Osteoblast (primary cell): ENCODE measurements around the gene TMEM59. TPM values are rescaled to one million over a fixed set of nuclear protein-coding genes. Genes with fewer than 3 reads are reported as not detected.

Experiments used
- DNase-seq: peaks from one replicate; pipeline ENCODE4 v3.0.0; 2011; ENCODE audit warnings: low spot score, mixed read lengths; ENCODE audit not compliant: insufficient read length; ENCODE audit errors: missing footprints
- H2AFZ ChIP-seq: 2 replicates; pipeline ENCODE4 v1.6.0; 2011; ENCODE audit warnings: mild to moderate bottlenecking, low read length
- H3K27ac ChIP-seq: 2 replicates; pipeline ENCODE4 v1.5.1; 2011; ENCODE audit warnings: mild to moderate bottlenecking, low read depth, low read length, moderate library complexity
- H3K27me3 ChIP-seq: 2 replicates; pipeline ENCODE4 v1.6.0; 2012; ENCODE audit warnings: mild to moderate bottlenecking, control low read depth, inconsistent platforms, low read length, moderate library complexity; ENCODE audit not compliant: insufficient read depth
- H3K36me3 ChIP-seq: 2 replicates; pipeline ENCODE4 v1.5.1; 2011; ENCODE audit warnings: mild to moderate bottlenecking, low read length, control low read depth, moderate library complexity; ENCODE audit not compliant: insufficient read depth
- H3K4me1 ChIP-seq: 2 replicates; pipeline ENCODE4 v1.5.1; 2011; ENCODE audit warnings: mild to moderate bottlenecking, low read length, control low read depth, moderate library complexity; ENCODE audit not compliant: insufficient read depth
- H3K4me2 ChIP-seq: 2 replicates; pipeline ENCODE4 v1.6.0; 2011; ENCODE audit warnings: mild to moderate bottlenecking, low read length; ENCODE audit not compliant: insufficient read depth
- H3K4me3 ChIP-seq: fragments of 200-600 bp; sonication (generic); 3 replicates; pipeline ENCODE4 v1.5.1; 2012; ENCODE audit warnings: mild to moderate bottlenecking, low read length, inconsistent platforms; ENCODE audit not compliant: insufficient read depth
- H3K79me2 ChIP-seq: 2 replicates; pipeline ENCODE4 v1.6.0; 2012; ENCODE audit warnings: mild to moderate bottlenecking, low read length, control low read depth, inconsistent platforms; ENCODE audit not compliant: insufficient read depth
- H3K9me3 ChIP-seq: 2 replicates; pipeline ENCODE4 v1.5.1; 2011; ENCODE audit warnings: low read depth, low read length, control low read depth
- H4K20me1 ChIP-seq: 2 replicates; pipeline ENCODE4 v1.6.0; 2012; ENCODE audit warnings: mild to moderate bottlenecking, low read length, control low read depth; ENCODE audit not compliant: insufficient read depth
- total RNA-seq: library from RNA; depleted of rRNA; stranded (reverse); fragments of >200 nt; gene quantifications from 2 replicates; pipeline ENCODE4 v1.2.3, GENCODE V29; 2012
- TF ChIP-seq, protein P1 (sequence below): IDR thresholded peaks from 2 replicates; pipeline ENCODE4 v1.5.1; 2011; ENCODE audit warnings: mild to moderate bottlenecking, low read depth, low read length, moderate library complexity; ENCODE audit errors: extremely low read depth

Gene TMEM59
- total RNA-seq, 1 donor, result 356 TPM

- no peaks in the 10 kb centered on the region for H4K20me1 ChIP-seq
- DNase-seq, result no peak
Observed at GRCh38 chr1:54010415-54011117, 42.4 kb downstream of the TMEM59 start.

DNA sequence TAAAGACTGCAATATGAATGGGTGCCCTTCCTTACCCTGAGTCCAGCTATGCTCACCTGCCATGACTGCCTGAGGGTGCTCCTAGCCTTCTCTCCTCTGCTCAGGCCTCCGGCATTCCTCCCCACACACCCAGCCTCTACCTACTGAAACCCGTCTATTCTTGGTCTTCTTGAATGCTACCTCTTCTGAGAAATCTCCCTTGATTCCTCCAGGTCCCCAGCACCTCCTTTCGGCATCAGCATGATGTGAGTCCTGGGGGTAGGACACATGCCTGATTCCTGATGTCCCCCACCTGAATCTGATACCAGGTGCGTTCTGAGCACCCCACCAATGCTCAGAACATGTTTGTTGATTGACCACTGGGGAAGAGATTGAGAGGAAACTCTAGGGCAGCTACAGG, 43.6 kb downstream of the TMEM59 start:
- no peaks in the 10 kb centered on the region for H3K4me1 ChIP-seq
- no peaks in the 10 kb centered on the region for H4K20me1 ChIP-seq
- H2AFZ ChIP-seq, result no peak overlapping the region
- no peaks in the 10 kb centered on the region for H3K9me3 ChIP-seq
- no peak overlapping the region for H3K4me2 ChIP-seq
- H3K36me3 ChIP-seq, result no peaks in the 10 kb centered on the region
- H3K4me3 ChIP-seq, result no peak overlapping the region
- no peak overlapping the region for H3K27ac ChIP-seq
- TF ChIP-seq, protein P1, sequence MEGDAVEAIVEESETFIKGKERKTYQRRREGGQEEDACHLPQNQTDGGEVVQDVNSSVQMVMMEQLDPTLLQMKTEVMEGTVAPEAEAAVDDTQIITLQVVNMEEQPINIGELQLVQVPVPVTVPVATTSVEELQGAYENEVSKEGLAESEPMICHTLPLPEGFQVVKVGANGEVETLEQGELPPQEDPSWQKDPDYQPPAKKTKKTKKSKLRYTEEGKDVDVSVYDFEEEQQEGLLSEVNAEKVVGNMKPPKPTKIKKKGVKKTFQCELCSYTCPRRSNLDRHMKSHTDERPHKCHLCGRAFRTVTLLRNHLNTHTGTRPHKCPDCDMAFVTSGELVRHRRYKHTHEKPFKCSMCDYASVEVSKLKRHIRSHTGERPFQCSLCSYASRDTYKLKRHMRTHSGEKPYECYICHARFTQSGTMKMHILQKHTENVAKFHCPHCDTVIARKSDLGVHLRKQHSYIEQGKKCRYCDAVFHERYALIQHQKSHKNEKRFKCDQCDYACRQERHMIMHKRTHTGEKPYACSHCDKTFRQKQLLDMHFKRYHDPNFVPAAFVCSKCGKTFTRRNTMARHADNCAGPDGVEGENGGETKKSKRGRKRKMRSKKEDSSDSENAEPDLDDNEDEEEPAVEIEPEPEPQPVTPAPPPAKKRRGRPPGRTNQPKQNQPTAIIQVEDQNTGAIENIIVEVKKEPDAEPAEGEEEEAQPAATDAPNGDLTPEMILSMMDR, result no peak
- H3K79me2 ChIP-seq, result no peaks in the 10 kb centered on the region
- peak; percentile 76 for DNase-seq
- peaks cover 34% of the 10 kb centered on the region for H3K27me3 ChIP-seq

More at GRCh38 chr1:54010415-54011117, 42.4 kb downstream of the TMEM59 start:
- peaks cover 34% of the 10 kb centered on the region for H3K27me3 ChIP-seq
- no peak overlapping the region for H2AFZ ChIP-seq
- H3K36me3 ChIP-seq, result no peaks in the 10 kb centered on the region
- TF ChIP-seq, protein P1, result no peak
- no peak overlapping the region for H3K4me2 ChIP-seq
- no peaks in the 10 kb centered on the region for H3K9me3 ChIP-seq
- no peak overlapping the region for H3K27ac ChIP-seq
- H3K4me1 ChIP-seq, result no peaks in the 10 kb centered on the region
- no peak overlapping the region for H3K4me3 ChIP-seq
- no peaks in the 10 kb centered on the region for H3K79me2 ChIP-seq

GRCh38 chr1:54008876-54009275, 44.1 kb downstream of the TMEM59 start:
- H3K4me3 ChIP-seq, result no peak overlapping the region
- no peak overlapping the region for H3K27ac ChIP-seq
- no peak overlapping the region for H3K4me2 ChIP-seq
- no peaks in the 10 kb centered on the region for H3K36me3 ChIP-seq
- H3K9me3 ChIP-seq, result no peaks in the 10 kb centered on the region
- no peaks in the 10 kb centered on the region for H3K4me1 ChIP-seq
- H3K79me2 ChIP-seq, result no peaks in the 10 kb centered on the region
- H2AFZ ChIP-seq, result no peak overlapping the region
- DNase-seq, result no peak
- peaks cover 34% of the 10 kb centered on the region for H3K27me3 ChIP-seq
- no peaks in the 10 kb centered on the region for H4K20me1 ChIP-seq
- TF ChIP-seq, protein P1, result no peak

DNA sequence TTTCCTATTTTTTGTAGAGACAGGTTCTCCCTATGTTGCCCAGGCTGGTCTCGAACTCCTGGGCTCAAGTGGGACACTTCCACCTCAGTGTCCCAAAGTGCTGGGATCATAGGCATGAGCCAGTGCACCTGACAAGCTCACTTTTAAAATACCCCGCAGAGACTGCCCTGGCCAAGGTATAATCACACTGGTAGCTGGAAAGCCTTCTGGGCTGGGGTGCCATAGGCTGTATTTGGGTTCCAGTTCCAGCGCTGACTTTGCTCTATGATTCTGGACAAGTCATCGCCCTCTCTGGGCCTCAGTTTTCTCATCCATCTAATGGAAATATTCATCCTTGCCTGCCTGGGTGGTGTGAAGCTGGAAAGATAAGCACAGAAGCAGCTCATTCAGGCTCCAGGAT, 45.4 kb downstream of the TMEM59 start:
- H3K27ac ChIP-seq, result no peak overlapping the region
- no peak overlapping the region for H3K4me3 ChIP-seq
- peaks cover 28% of the 10 kb centered on the region for H3K27me3 ChIP-seq
- H3K4me2 ChIP-seq, result no peak overlapping the region
- DNase-seq, result no peak
- no peaks in the 10 kb centered on the region for H4K20me1 ChIP-seq
- TF ChIP-seq, protein P1, result no peak
- no peaks in the 10 kb centered on the region for H3K4me1 ChIP-seq
- no peak overlapping the region for H2AFZ ChIP-seq
- no peaks in the 10 kb centered on the region for H3K36me3 ChIP-seq
- no peaks in the 10 kb centered on the region for H3K9me3 ChIP-seq
- H3K79me2 ChIP-seq, result no peaks in the 10 kb centered on the region
